22Rv1 (cell line): Measurements from ENCODE around the gene UBASH3A.

Experiments used
- ZFX ChIP-seq: fragments of 450-650 bp; IDR thresholded peaks from 2 replicates; pipeline ENCODE4 v1.6.1; 2017; ENCODE audit warnings: antibody characterized with exemption, borderline replicate concordance
- TF ChIP-seq, protein P1 (sequence below): fragments of 450-650 bp; IDR thresholded peaks from 2 replicates; pipeline ENCODE4 v1.5.1; 2017; ENCODE audit warnings: mild to moderate bottlenecking

DNA sequence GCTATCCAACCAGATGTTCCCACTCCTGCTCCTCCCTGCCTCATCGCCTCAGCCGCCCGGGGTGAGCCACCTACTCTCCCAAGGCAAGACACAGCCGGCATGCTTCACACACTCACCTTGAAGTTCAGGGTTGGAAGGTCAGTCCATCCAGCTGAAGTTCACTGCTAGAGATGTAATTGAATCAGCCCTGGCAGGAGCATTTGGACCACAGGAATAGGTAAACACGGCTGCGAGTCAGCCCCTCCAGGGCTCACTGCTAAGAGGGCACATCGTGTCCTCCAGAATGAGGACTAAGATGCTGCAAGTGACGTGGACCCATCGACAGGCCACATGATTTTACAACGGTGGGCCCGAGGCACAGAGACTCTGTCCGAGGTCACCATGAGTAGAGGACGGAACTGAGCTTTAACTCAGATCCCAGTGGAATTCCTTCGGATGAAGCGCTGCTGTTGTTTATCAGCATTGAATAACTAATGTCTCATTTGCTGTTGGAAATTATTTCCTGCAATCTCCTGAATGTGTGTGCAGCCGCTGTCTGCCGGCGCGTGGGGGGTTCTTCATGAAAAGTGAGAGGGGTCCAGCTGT is 50.4 kb downstream of the UBASH3A start:
- TF ChIP-seq, protein P1, sequence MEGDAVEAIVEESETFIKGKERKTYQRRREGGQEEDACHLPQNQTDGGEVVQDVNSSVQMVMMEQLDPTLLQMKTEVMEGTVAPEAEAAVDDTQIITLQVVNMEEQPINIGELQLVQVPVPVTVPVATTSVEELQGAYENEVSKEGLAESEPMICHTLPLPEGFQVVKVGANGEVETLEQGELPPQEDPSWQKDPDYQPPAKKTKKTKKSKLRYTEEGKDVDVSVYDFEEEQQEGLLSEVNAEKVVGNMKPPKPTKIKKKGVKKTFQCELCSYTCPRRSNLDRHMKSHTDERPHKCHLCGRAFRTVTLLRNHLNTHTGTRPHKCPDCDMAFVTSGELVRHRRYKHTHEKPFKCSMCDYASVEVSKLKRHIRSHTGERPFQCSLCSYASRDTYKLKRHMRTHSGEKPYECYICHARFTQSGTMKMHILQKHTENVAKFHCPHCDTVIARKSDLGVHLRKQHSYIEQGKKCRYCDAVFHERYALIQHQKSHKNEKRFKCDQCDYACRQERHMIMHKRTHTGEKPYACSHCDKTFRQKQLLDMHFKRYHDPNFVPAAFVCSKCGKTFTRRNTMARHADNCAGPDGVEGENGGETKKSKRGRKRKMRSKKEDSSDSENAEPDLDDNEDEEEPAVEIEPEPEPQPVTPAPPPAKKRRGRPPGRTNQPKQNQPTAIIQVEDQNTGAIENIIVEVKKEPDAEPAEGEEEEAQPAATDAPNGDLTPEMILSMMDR, result no peak
- TF ChIP-seq ZFX, result no peak
